Mesenchymal stem cell (in vitro differentiated cells and primary cell): ENCODE measurements around the gene FBXL7.

ENCODE experiments used
- DNase-seq: peaks from one replicate; pipeline ENCODE4 v3.0.0-alpha.2; 2013
- H2AFZ ChIP-seq: one replicate; pipeline ENCODE4 v1.6.1; 2013; ENCODE audit warnings: low read depth, mild to moderate bottlenecking, control low read depth, inconsistent platforms, low read length, moderate library complexity
- H2AK5ac ChIP-seq: 2 replicates; pipeline ENCODE4 v1.6.1; 2013; ENCODE audit warnings: low read length, moderate library complexity, mild to moderate bottlenecking, inconsistent platforms; ENCODE audit not compliant: severe bottlenecking
- H2BK120ac ChIP-seq: one replicate; pipeline ENCODE4 v1.6.1; 2013; ENCODE audit warnings: low read depth, mild to moderate bottlenecking, inconsistent platforms, low read length, moderate library complexity
- H2BK12ac ChIP-seq, 2 experiments: one replicate each; pipeline ENCODE4 v1.6.1; 2013; ENCODE audit warnings: inconsistent platforms in 2 of 2, low read length in 2 of 2, mild to moderate bottlenecking in 2 of 2, moderate library complexity in 2 of 2, control low read depth in 1 of 2
- H2BK15ac ChIP-seq: one replicate; pipeline ENCODE4 v1.6.1; 2013; ENCODE audit warnings: mild to moderate bottlenecking, low read depth, inconsistent platforms; ENCODE audit not compliant: poor library complexity, severe bottlenecking
- H2BK5ac ChIP-seq: 2 replicates; pipeline ENCODE4 v1.6.1; 2013; ENCODE audit warnings: low read depth, mild to moderate bottlenecking, low read length, control low read depth, inconsistent platforms; ENCODE audit not compliant: poor library complexity, severe bottlenecking
- H3K14ac ChIP-seq, 2 experiments: one replicate each; pipeline ENCODE4 v1.6.1; 2013; ENCODE audit warnings: inconsistent platforms in 2 of 2, low read length in 2 of 2, control low read depth in 1 of 2, mild to moderate bottlenecking in 1 of 2, moderate library complexity in 1 of 2
- H3K18ac ChIP-seq, 2 experiments: one replicate each; pipeline ENCODE4 v1.6.1; 2013; ENCODE audit warnings: inconsistent platforms in 2 of 2, low read length in 2 of 2, control low read depth in 1 of 2, low read depth in 1 of 2, mild to moderate bottlenecking in 1 of 2
- H3K23ac ChIP-seq, 2 experiments: one replicate each; pipeline ENCODE4 v1.6.1; 2013; ENCODE audit warnings: inconsistent platforms in 2 of 2, low read length in 2 of 2, mild to moderate bottlenecking in 2 of 2, moderate library complexity in 2 of 2, control low read depth in 1 of 2
- H3K27ac ChIP-seq: 2 replicates; pipeline ENCODE4 v1.5.1; 2013; ENCODE audit warnings: mild to moderate bottlenecking, moderate library complexity, low read length, control low read depth, inconsistent platforms; ENCODE audit not compliant: poor library complexity, severe bottlenecking
- H3K27me3 ChIP-seq, 2 experiments: 2 replicates each; pipeline versions ENCODE4 v1.6.1 to v1.7.0; 2013; ENCODE audit warnings: low read length in 2 of 2, mild to moderate bottlenecking in 2 of 2, moderate library complexity in 2 of 2, control low read depth in 1 of 2, inconsistent platforms in 1 of 2; ENCODE audit not compliant: control insufficient read depth in 1 of 2, insufficient read depth in 1 of 2
- H3K36me3 ChIP-seq, 2 experiments: 2 replicates each; pipeline versions ENCODE4 v1.6.1 to v1.7.0; 2013; ENCODE audit warnings: low read length in 2 of 2, control low read depth in 1 of 2, inconsistent platforms in 1 of 2, low read depth in 1 of 2, mild to moderate bottlenecking in 1 of 2; ENCODE audit not compliant: insufficient read depth in 2 of 2, control insufficient read depth in 1 of 2
- H3K4ac ChIP-seq, 2 experiments: one replicate each; pipeline ENCODE4 v1.6.1; 2013; ENCODE audit warnings: inconsistent platforms in 2 of 2, low read length in 2 of 2, mild to moderate bottlenecking in 2 of 2, moderate library complexity in 2 of 2, control low read depth in 1 of 2, low read depth in 1 of 2
- H3K4me1 ChIP-seq: 2 replicates; pipeline ENCODE4 v1.6.1; 2013; ENCODE audit warnings: low read depth, low read length, control low read depth; ENCODE audit not compliant: control insufficient read depth, insufficient read depth
- H3K4me2 ChIP-seq: 2 replicates; pipeline ENCODE4 v1.6.1; 2013; ENCODE audit warnings: low read length, mild to moderate bottlenecking, inconsistent platforms; ENCODE audit not compliant: poor library complexity, severe bottlenecking
- H3K4me3 ChIP-seq, 2 experiments: 2 replicates each; pipeline versions ENCODE4 v1.5.1 to v1.7.0; 2013; ENCODE audit warnings: low read length in 2 of 2, mild to moderate bottlenecking in 2 of 2, control low read depth in 1 of 2, low read depth in 1 of 2; ENCODE audit not compliant: insufficient read depth in 1 of 2
- H3K79me1 ChIP-seq: replicated peaks from 2 replicates; pipeline ENCODE4 v1.6.1; 2013; ENCODE audit warnings: mild to moderate bottlenecking, control low read depth, low read length, inconsistent platforms; ENCODE audit not compliant: poor library complexity, severe bottlenecking
- H3K9ac ChIP-seq: 2 replicates; pipeline ENCODE4 v1.7.0; 2013; ENCODE audit warnings: mild to moderate bottlenecking, low read length, moderate library complexity
- H3K9me3 ChIP-seq: 2 replicates; pipeline ENCODE4 v1.7.0; 2013; ENCODE audit warnings: mild to moderate bottlenecking, low read length; ENCODE audit not compliant: control insufficient read depth
- H4K8ac ChIP-seq: one replicate; pipeline ENCODE4 v1.6.1; 2013; ENCODE audit warnings: inconsistent platforms, mild to moderate bottlenecking, low read length, moderate library complexity
- H4K91ac ChIP-seq: one replicate; pipeline ENCODE4 v1.6.1; 2013; ENCODE audit warnings: mild to moderate bottlenecking, low read length, inconsistent platforms
- WGBS: methylation state at CpG from one replicate; pipeline ENCODE4 v1.1.7; 2013; ENCODE audit warnings: mixed read lengths; 5-methylcytosine and 5-hydroxymethylcytosine counted together

Gene FBXL7

GRCh38 chr5:15574806-15575325 lies 74.9 kb downstream of the FBXL7 start:
- Histone ChIP-seq H2AFZ (no peak overlapping the region), H2AK5ac (no peak overlapping the region), H3K4me1 (peaks cover 2% of the 10 kb centered on the region), H3K9me3 (no peaks in the 10 kb centered on the region), H3K4ac (no peak overlapping the region), H3K18ac (no peak overlapping the region), H3K9ac (peak overlapping the region; percentile 50), H3K14ac (peak overlapping the region in 1 of 2 experiments; percentile 19), H3K27me3 (no peaks in the 10 kb centered on the region), H2BK12ac (no peak overlapping the region), H3K27ac (no peak overlapping the region), H3K23ac (no peak overlapping the region), H2BK15ac (no peak overlapping the region), H4K8ac (no peak overlapping the region), H3K79me1 (peaks cover 28% of the 10 kb centered on the region), H2BK120ac (no peak overlapping the region), H3K4me2 (no peak overlapping the region), H2BK5ac (no peak overlapping the region), H3K4me3 (peak overlapping the region in 1 of 2 experiments; percentile 34), H3K36me3 (no peaks in the 10 kb centered on the region), H4K91ac (no peak overlapping the region)
- no peak for DNase-seq
- 64% methylated on average over 2 of the region's 3 CpGs for WGBS

GRCh38 chr5:15575666-15576065 lies 75.7 kb downstream of the FBXL7 start:
- Histone ChIP-seq H2AFZ (no peak overlapping the region), H2BK12ac (no peak overlapping the region), H3K9me3 (no peaks in the 10 kb centered on the region), H3K79me1 (peaks cover 29% of the 10 kb centered on the region), H3K4ac (no peak overlapping the region), H2BK5ac (no peak overlapping the region), H2AK5ac (no peak overlapping the region), H3K23ac (no peak overlapping the region), H4K8ac (no peak overlapping the region), H3K4me1 (peaks cover 2% of the 10 kb centered on the region), H3K14ac (no peak overlapping the region), H3K27ac (no peak overlapping the region), H3K36me3 (peaks cover 0 to 1% of the 10 kb centered on the region in 2 experiments), H3K4me3 (no peak overlapping the region), H3K4me2 (no peak overlapping the region), H2BK15ac (no peak overlapping the region), H3K27me3 (no peaks in the 10 kb centered on the region), H3K9ac (no peak overlapping the region), H3K18ac (no peak overlapping the region), H2BK120ac (no peak overlapping the region), H4K91ac (no peak overlapping the region)
- DNase-seq, result peak; percentile 17

DNA sequence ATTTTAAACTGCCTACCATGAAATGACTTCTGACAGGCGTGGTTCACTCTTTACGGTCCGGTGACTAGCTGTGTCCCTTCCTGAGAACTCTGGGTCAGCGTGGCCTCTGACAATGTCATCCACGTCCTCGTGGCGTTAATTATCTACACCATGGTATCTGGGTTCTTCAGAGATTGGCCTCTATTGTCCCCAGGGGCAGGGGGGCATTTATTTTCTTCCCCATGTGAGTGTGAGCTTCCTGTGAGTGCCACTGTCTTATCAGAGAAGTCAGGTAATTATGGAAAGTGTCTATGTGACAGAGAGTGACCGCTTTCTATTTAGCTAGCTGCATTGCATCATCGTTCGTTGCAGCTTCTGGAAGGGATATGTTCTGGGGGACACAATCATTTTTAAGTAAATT lies 77.2 kb downstream of the FBXL7 start:
- peaks cover 2% of the 10 kb centered on the region for H3K4me1 ChIP-seq
- 84% methylated on average over 7 of the region's 10 CpGs for WGBS
- H3K27me3 ChIP-seq, result no peaks in the 10 kb centered on the region
- no peak overlapping the region for H3K14ac ChIP-seq
- no peak overlapping the region for H3K18ac ChIP-seq
- H3K4ac ChIP-seq, result no peak overlapping the region
- H4K91ac ChIP-seq, result no peak overlapping the region
- H3K9me3 ChIP-seq, result no peaks in the 10 kb centered on the region
- H3K9ac ChIP-seq, result no peak overlapping the region
- H2BK12ac ChIP-seq, result no peak overlapping the region
- no peak overlapping the region for H3K4me3 ChIP-seq
- H3K27ac ChIP-seq, result no peak overlapping the region
- H2BK5ac ChIP-seq, result no peak overlapping the region
- H2BK120ac ChIP-seq, result no peak overlapping the region
- no peak overlapping the region for H2BK15ac ChIP-seq
- H3K4me2 ChIP-seq, result no peak overlapping the region
- no peak overlapping the region for H3K23ac ChIP-seq
- H3K36me3 ChIP-seq, result peaks cover 4 to 5% of the 10 kb centered on the region in 2 experiments
- DNase-seq, result no peak
- H2AK5ac ChIP-seq, result no peak overlapping the region
- peaks cover 34% of the 10 kb centered on the region for H3K79me1 ChIP-seq
- H4K8ac ChIP-seq, result no peak overlapping the region
- H2AFZ ChIP-seq, result no peak overlapping the region

DNA sequence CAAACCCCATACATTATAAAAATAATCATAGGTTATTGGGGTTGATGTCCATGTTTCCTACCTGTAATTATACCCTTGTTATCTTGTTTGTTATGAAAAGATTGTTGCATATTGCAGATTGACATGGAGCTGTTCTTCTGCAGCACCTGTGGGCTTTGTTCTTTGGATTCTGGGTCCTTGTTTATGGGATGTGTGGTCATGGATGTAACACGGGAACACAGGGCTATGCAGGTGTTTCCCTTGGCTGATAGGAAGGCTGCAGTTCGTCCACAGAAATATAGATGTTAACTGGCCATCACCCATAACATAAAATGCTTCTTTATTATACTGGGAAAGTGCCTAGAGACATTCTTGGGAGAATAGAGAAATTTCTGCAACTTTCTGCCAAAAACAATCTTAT lies 77.9 kb downstream of the FBXL7 start:
- no peak overlapping the region for H2BK15ac ChIP-seq
- H3K27ac ChIP-seq, result no peak overlapping the region
- H3K4me2 ChIP-seq, result no peak overlapping the region
- no peak overlapping the region for H3K18ac ChIP-seq
- no peak overlapping the region for H4K8ac ChIP-seq
- no peak overlapping the region for H3K4ac ChIP-seq
- H3K4me3 ChIP-seq, result no peak overlapping the region
- H3K14ac ChIP-seq, result no peak overlapping the region
- no peak overlapping the region for H2AK5ac ChIP-seq
- H3K9me3 ChIP-seq, result no peaks in the 10 kb centered on the region
- no CpG with 5 or more reads among the region's 2 CpGs for WGBS
- H2BK12ac ChIP-seq, result no peak overlapping the region
- H4K91ac ChIP-seq, result no peak overlapping the region
- H3K27me3 ChIP-seq, result no peaks in the 10 kb centered on the region
- no peak overlapping the region for H2AFZ ChIP-seq
- no peak overlapping the region for H2BK120ac ChIP-seq
- H3K9ac ChIP-seq, result no peak overlapping the region
- peaks cover 4 to 5% of the 10 kb centered on the region in 2 experiments for H3K36me3 ChIP-seq
- H2BK5ac ChIP-seq, result no peak overlapping the region
- no peak for DNase-seq
- peaks cover 29% of the 10 kb centered on the region for H3K79me1 ChIP-seq
- no peak overlapping the region for H3K23ac ChIP-seq
- peaks cover 2% of the 10 kb centered on the region for H3K4me1 ChIP-seq
